ENCODE results near the gene SUGCT. TPM values are rescaled to one million over a fixed set of nuclear protein-coding genes. Genes with fewer than 3 reads are reported as not detected.
"Not testable (repeated sequence)": the region's sequence is repeated elsewhere in the genome, so short reads cannot be mapped to it uniquely, and the experiment has no call there.

The SUGCT gene
- total RNA-seq, 1 donor = 9.9 TPM

DNA sequence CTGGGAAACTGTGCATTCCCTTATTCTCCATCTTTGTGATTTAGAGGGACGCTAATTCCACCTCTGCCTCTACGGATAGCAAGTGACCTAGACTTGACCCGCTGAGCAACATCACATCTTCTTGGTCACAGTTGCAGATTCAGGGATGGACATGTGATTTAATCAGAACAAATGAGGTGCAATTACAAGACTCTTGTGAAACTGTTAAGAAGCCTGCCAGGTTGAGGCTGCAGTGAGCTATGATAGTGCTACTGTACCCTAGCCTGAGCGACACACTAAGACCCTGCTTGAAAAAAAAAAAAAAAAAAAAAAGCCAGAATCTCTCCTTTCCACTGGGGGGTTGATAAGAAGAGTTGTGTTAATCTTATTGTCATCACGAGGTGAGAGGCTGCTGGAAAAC, 14.8 kb upstream of the SUGCT start:
- TF ChIP-seq, protein P1, sequence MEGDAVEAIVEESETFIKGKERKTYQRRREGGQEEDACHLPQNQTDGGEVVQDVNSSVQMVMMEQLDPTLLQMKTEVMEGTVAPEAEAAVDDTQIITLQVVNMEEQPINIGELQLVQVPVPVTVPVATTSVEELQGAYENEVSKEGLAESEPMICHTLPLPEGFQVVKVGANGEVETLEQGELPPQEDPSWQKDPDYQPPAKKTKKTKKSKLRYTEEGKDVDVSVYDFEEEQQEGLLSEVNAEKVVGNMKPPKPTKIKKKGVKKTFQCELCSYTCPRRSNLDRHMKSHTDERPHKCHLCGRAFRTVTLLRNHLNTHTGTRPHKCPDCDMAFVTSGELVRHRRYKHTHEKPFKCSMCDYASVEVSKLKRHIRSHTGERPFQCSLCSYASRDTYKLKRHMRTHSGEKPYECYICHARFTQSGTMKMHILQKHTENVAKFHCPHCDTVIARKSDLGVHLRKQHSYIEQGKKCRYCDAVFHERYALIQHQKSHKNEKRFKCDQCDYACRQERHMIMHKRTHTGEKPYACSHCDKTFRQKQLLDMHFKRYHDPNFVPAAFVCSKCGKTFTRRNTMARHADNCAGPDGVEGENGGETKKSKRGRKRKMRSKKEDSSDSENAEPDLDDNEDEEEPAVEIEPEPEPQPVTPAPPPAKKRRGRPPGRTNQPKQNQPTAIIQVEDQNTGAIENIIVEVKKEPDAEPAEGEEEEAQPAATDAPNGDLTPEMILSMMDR (IDR thresholded peaks at IDR 0.05; ENCODE audit: insufficient read depth, low read depth, low read length) = no peak
- DNase-seq (ENCODE audit: low read depth) = no peak
- H3K4me3 ChIP-seq (ENCODE audit: low read depth, low read length) = no peak overlapping the region

GRCh38 chr7:40122100-40122939, 12.5 kb upstream of the SUGCT start:
- not testable (repeated sequence) for H3K4me3 ChIP-seq (ENCODE audit: low read depth, low read length)

DNA sequence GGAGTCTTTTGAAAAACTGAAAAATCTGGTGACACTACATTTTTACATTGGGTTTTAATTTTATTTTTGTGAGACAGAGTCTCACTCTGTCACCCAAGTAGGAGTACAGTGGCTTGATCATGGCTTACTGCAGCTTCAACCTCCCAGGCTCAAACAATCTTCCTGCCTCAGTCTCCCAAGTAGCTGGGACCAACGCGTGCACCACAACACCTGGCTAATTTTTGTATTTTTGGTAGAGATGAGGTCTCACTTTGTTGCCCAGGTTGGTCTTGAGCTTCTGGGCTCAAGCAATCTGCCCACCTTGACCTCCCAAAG, 11.9 kb upstream of the SUGCT start:
- TF ChIP-seq, protein P1 (IDR thresholded peaks at IDR 0.05; ENCODE audit: insufficient read depth, low read depth, low read length) = no peak
- DNase-seq (ENCODE audit: low read depth) = no peak
- no peak overlapping the region for H3K4me3 ChIP-seq (ENCODE audit: low read depth, low read length)

More at GRCh38 chr7:40122100-40122939, 12.5 kb upstream of the SUGCT start:
- DNase-seq (ENCODE audit: low read depth) = not testable (repeated sequence)

DNA sequence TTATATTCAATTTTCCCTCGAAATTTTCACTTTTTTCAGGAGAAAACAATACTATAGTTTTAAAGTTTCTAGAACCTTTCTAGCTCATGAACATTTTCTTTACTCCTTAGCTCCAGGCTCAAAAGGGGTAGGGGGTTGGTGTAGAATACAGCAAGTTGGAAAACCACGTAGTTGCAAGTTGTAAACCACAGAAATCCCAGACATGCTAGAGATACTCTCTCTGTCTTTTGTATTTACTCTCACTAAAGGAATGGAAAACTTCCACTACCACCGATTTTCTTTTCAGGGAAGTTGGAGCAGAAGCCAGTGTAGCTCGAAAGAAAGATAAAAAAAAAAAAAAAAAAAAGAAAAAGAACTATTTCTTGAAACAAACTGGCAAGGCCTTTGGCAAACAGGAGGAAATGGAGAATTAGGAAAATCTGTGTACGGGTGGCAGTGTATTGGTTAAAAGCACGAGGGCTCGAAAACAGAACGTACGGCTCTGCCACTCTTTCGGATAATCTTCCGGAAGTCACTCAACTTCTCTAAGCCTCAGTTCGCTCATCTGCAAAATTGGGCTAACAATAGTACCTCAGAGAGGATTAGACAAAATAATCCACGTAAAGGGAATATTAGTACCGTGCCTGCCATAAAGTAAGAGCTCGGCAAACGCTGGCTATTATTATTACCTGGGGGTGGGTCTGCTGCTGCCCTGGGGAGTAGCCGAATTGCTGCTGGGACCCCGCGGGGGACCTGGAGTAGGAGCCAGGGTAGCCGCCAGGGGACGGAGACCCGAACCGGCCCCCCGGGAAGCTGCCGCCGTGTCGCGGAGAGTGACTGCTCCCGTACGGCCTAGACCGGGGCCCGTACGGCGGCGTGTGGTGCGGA, 1.0 kb upstream of the SUGCT start:
- DNase-seq (ENCODE audit: low read depth) = peak; percentile 40
- TF ChIP-seq, protein P1 (IDR thresholded peaks at IDR 0.05; ENCODE audit: insufficient read depth, low read depth, low read length) = no peak

DNA sequence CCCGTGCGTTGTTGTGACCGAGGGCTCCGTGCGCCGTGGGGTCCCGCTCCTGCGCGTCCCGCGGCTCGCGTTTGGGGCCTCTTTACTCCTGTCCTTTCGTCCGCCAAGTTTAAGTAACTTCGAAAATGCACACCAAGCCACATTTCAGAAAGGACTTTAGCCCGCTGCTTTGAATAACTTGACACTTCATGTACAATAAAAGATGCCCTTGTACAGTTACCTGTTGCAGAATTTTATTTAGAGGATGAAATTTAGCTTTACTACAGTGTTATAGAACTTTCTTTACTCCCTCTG, 459 bp downstream of the SUGCT start:
- DNase-seq (ENCODE audit: low read depth) = peak; percentile 22
- TF ChIP-seq, protein P1 (IDR thresholded peaks at IDR 0.05; ENCODE audit: insufficient read depth, low read depth, low read length) = no peak
- peak overlapping the region; percentile 97 for H3K4me3 ChIP-seq (ENCODE audit: low read depth, low read length)

More for the DNA sequence above, 1.0 kb upstream of the SUGCT start:
- peak overlapping the region; percentile 97 for H3K4me3 ChIP-seq (ENCODE audit: low read depth, low read length)

- no peak for DNase-seq (ENCODE audit: low read depth)
- TF ChIP-seq, protein P1 (IDR thresholded peaks at IDR 0.05; ENCODE audit: insufficient read depth, low read depth, low read length) = no peak
- no peak overlapping the region for H3K4me3 ChIP-seq (ENCODE audit: low read depth, low read length)
Observed at GRCh38 chr7:40137563-40137962, 2.8 kb downstream of the SUGCT start.

- TF ChIP-seq, protein P1 (IDR thresholded peaks at IDR 0.05; ENCODE audit: insufficient read depth, low read depth, low read length) = no peak
- no peak for DNase-seq (ENCODE audit: low read depth)
- no peak overlapping the region for H3K4me3 ChIP-seq (ENCODE audit: low read depth, low read length)
Observed at GRCh38 chr7:40138973-40139372, 4.2 kb downstream of the SUGCT start.

DNA sequence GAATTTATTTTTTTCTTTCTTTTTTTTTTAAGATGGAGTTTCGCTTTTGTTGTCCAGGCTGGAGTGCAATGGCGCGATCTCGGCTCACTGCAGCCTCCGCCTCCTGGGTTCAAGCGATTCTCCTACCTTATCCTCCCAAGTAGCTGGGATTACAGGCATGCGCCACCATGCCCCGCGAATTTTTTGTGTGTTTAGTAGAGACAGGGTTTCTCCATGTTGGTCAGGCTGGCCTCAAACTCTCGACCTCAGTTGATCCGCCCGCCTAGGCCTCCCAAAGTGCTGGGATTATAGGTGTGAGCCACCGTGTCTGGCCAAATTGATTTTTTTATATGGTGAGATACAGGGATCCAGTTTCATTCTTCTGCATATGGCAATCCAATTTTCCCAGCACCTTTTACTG, 5.1 kb downstream of the SUGCT start:
- not testable (repeated sequence) for DNase-seq (ENCODE audit: low read depth); H3K4me3 ChIP-seq (ENCODE audit: low read depth, low read length)

- DNase-seq (ENCODE audit: low read depth) = not testable (repeated sequence)
Observed at GRCh38 chr7:40141916-40142315, 7.1 kb downstream of the SUGCT start.

GRCh38 chr7:40145596-40146130, 10.9 kb downstream of the SUGCT start:
- DNase-seq (ENCODE audit: low read depth) = peak; percentile 11
- not testable (repeated sequence) for H3K4me3 ChIP-seq (ENCODE audit: low read depth, low read length)

More at GRCh38 chr7:40141916-40142315, 7.1 kb downstream of the SUGCT start:
- not testable (repeated sequence) for H3K4me3 ChIP-seq (ENCODE audit: low read depth, low read length)
